GM21526 (cell line): Measurements from ENCODE around the gene TRPM3.
"Not testable (repeated sequence)": the region's sequence is repeated elsewhere in the genome, so short reads cannot be mapped to it uniquely, and the experiment has no call there.

Source experiments
- ATAC-seq: cut with Tn5 transposase; IDR thresholded peaks from one replicate; pipeline ENCODE4 v1.9.1; 2021; ENCODE audit warnings: moderate library complexity; ENCODE audit not compliant: unreplicated experiment, low FRiP score

The TRPM3 gene

GRCh38 chr9:71004196-71004595 is 117.2 kb downstream of the TRPM3 start:
- ATAC-seq = no peak

- ATAC-seq = no peak
Observed at GRCh38 chr9:71003346-71003745, 118.1 kb downstream of the TRPM3 start.

- no peak for ATAC-seq
Observed at GRCh38 chr9:71001780-71002386, 119.5 kb downstream of the TRPM3 start.

GRCh38 chr9:70998962-70999361 is 122.5 kb downstream of the TRPM3 start:
- ATAC-seq = no peak

- ATAC-seq = no peak
Observed at GRCh38 chr9:70995511-70995910, 125.9 kb downstream of the TRPM3 start.

GRCh38 chr9:70994582-70994981 is 126.8 kb downstream of the TRPM3 start:
- ATAC-seq = no peak

- ATAC-seq = no peak
Observed at GRCh38 chr9:70988551-70988950, 132.9 kb downstream of the TRPM3 start.

- no peak for ATAC-seq
Observed at GRCh38 chr9:70987986-70988385, 133.4 kb downstream of the TRPM3 start.

GRCh38 chr9:70986984-70987383 is 134.4 kb downstream of the TRPM3 start:
- no peak for ATAC-seq

- ATAC-seq = no peak
Observed at GRCh38 chr9:70983723-70984295, 137.6 kb downstream of the TRPM3 start.

GRCh38 chr9:70981312-70981711 is 140.1 kb downstream of the TRPM3 start:
- ATAC-seq = no peak

- no peak for ATAC-seq
Observed at GRCh38 chr9:70979966-70980365, 141.5 kb downstream of the TRPM3 start.

GRCh38 chr9:70978085-70978484 is 143.3 kb downstream of the TRPM3 start:
- no peak for ATAC-seq

- no peak for ATAC-seq
Observed at GRCh38 chr9:70975821-70976220, 145.6 kb downstream of the TRPM3 start.

- no peak for ATAC-seq
Observed at GRCh38 chr9:70971723-70972122, 149.7 kb downstream of the TRPM3 start.

GRCh38 chr9:70966380-70966779 is 155.0 kb downstream of the TRPM3 start:
- ATAC-seq = not testable (repeated sequence)

GRCh38 chr9:70964861-70965260 is 156.6 kb downstream of the TRPM3 start:
- no peak for ATAC-seq

GRCh38 chr9:70963554-70963953 is 157.9 kb downstream of the TRPM3 start:
- ATAC-seq = no peak

GRCh38 chr9:70962761-70963440 is 158.5 kb downstream of the TRPM3 start:
- ATAC-seq = no peak

- ATAC-seq = no peak
Observed at GRCh38 chr9:70959366-70959765, 162.1 kb downstream of the TRPM3 start.

- ATAC-seq = no peak
Observed at GRCh38 chr9:70954596-70955143, 166.8 kb downstream of the TRPM3 start.

- ATAC-seq = no peak
Observed at GRCh38 chr9:70954126-70954525, 167.3 kb downstream of the TRPM3 start.
